ENCODE results near the gene EVX1.

EVX1 gene

GRCh38 chr7:27248911-27249723 lies 6.5 kb downstream of the EVX1 start:
- DNase-seq (ENCODE audit: low spot score) (no peak), ATAC-seq (ENCODE audit: low read depth) (no peak)
- Histone ChIP-seq H3K4me1 (ENCODE audit: insufficient read depth, poor library complexity, severe bottlenecking) (peaks cover 6% of the 10 kb centered on the region), H3K4me3 (ENCODE audit: severe bottlenecking) (no peak overlapping the region), H3K27me3 (ENCODE audit: insufficient read depth, poor library complexity, severe bottlenecking) (peaks cover 11% of the 10 kb centered on the region), H3K27ac (ENCODE audit: poor library complexity, severe bottlenecking) (no peak overlapping the region), H3K36me3 (ENCODE audit: low read depth) (no peaks in the 10 kb centered on the region), H3K9me3 (ENCODE audit: severe bottlenecking) (no peaks in the 10 kb centered on the region)
- TF ChIP-seq CTCF (IDR thresholded peaks at IDR 0.05; ENCODE audit: poor library complexity, severe bottlenecking) = no peak

- DNase-seq (ENCODE audit: low spot score) = no peak
- no peak overlapping the region for H3K4me3 ChIP-seq (ENCODE audit: severe bottlenecking)
- no peak for TF ChIP-seq CTCF (IDR thresholded peaks at IDR 0.05; ENCODE audit: poor library complexity, severe bottlenecking)
- no peak for ATAC-seq (ENCODE audit: low read depth)
- no peak overlapping the region for H3K27ac ChIP-seq (ENCODE audit: poor library complexity, severe bottlenecking)
- H3K27me3 ChIP-seq (ENCODE audit: insufficient read depth, poor library complexity, severe bottlenecking) = peaks cover 5% of the 10 kb centered on the region
- H3K36me3 ChIP-seq (ENCODE audit: low read depth) = no peaks in the 10 kb centered on the region
- H3K9me3 ChIP-seq (ENCODE audit: severe bottlenecking) = no peaks in the 10 kb centered on the region
- peaks cover 6% of the 10 kb centered on the region for H3K4me1 ChIP-seq (ENCODE audit: insufficient read depth, poor library complexity, severe bottlenecking)
Measured at GRCh38 chr7:27249724-27250556, 7.3 kb downstream of the EVX1 start.

DNA sequence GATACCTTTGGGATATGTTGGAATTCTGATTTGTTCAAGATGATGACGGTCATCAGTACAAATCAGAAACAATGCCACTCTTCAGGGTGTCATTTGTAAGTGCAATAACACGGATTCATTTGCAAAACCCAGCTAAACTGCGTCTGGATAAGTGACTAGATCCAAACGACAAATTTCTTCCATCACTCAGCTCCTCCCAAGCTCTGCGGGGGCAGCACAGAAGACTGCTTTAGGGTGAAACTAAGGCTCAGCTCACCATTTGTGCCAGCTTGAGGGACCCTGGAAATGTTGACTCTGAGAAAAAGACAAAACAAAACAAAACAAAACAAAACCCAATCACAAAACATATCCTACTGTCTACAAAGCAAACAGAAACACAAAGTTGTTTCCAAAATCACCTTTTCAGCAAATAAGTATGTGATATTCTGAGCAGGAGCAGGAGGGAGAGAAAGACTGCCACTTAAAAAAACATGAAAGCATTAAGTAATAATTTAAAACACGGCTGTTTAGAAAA lies 8.0 kb downstream of the EVX1 start:
- H3K27me3 ChIP-seq (ENCODE audit: insufficient read depth, poor library complexity, severe bottlenecking) = peaks cover 5% of the 10 kb centered on the region
- no peak overlapping the region for H3K4me3 ChIP-seq (ENCODE audit: severe bottlenecking)
- H3K27ac ChIP-seq (ENCODE audit: poor library complexity, severe bottlenecking) = no peak overlapping the region
- H3K9me3 ChIP-seq (ENCODE audit: severe bottlenecking) = no peaks in the 10 kb centered on the region
- TF ChIP-seq CTCF (IDR thresholded peaks at IDR 0.05; ENCODE audit: poor library complexity, severe bottlenecking) = no peak
- ATAC-seq (ENCODE audit: low read depth) (no peak), DNase-seq (ENCODE audit: low spot score) (no peak)
- H3K36me3 ChIP-seq (ENCODE audit: low read depth) = no peaks in the 10 kb centered on the region
- peaks cover 6% of the 10 kb centered on the region for H3K4me1 ChIP-seq (ENCODE audit: insufficient read depth, poor library complexity, severe bottlenecking)

- H3K36me3 ChIP-seq (ENCODE audit: low read depth) = no peaks in the 10 kb centered on the region
- H3K9me3 ChIP-seq (ENCODE audit: severe bottlenecking) = no peaks in the 10 kb centered on the region
- DNase-seq (ENCODE audit: low spot score) = no peak
- no peak overlapping the region for H3K4me3 ChIP-seq (ENCODE audit: severe bottlenecking)
- ATAC-seq (ENCODE audit: low read depth) = no peak
- no peak overlapping the region for H3K27ac ChIP-seq (ENCODE audit: poor library complexity, severe bottlenecking)
- peaks cover 6% of the 10 kb centered on the region for H3K4me1 ChIP-seq (ENCODE audit: insufficient read depth, poor library complexity, severe bottlenecking)
- no peak for TF ChIP-seq CTCF (IDR thresholded peaks at IDR 0.05; ENCODE audit: poor library complexity, severe bottlenecking)
- peaks cover 5% of the 10 kb centered on the region for H3K27me3 ChIP-seq (ENCODE audit: insufficient read depth, poor library complexity, severe bottlenecking)
Measured at GRCh38 chr7:27251136-27251651, 8.6 kb downstream of the EVX1 start.
